Uterus (tissue), 2 donors: ENCODE results near the gene AK1.

Experiments
- POLR2A ChIP-seq, 2 donors: fragments of 450-650 bp; IDR thresholded peaks; one replicate each; pipeline ENCODE4 v1.6.1; 2016; ENCODE audit warnings: antibody characterized with exemption in 2 of 2, mild to moderate bottlenecking in 1 of 2, moderate library complexity in 1 of 2
- TF ChIP-seq, protein P1 (sequence below), 4 experiments: fragments of 200-600 bp in 2 of 4; fragments of 450-650 bp in 2 of 4; sonication (generic) in 2 of 4; IDR thresholded peaks; one replicate each; pipeline ENCODE4 v1.5.1; 2016 to 2019; ENCODE audit warnings: antibody characterized with exemption in 4 of 4, mild to moderate bottlenecking in 2 of 4, moderate library complexity in 1 of 4

DNA sequence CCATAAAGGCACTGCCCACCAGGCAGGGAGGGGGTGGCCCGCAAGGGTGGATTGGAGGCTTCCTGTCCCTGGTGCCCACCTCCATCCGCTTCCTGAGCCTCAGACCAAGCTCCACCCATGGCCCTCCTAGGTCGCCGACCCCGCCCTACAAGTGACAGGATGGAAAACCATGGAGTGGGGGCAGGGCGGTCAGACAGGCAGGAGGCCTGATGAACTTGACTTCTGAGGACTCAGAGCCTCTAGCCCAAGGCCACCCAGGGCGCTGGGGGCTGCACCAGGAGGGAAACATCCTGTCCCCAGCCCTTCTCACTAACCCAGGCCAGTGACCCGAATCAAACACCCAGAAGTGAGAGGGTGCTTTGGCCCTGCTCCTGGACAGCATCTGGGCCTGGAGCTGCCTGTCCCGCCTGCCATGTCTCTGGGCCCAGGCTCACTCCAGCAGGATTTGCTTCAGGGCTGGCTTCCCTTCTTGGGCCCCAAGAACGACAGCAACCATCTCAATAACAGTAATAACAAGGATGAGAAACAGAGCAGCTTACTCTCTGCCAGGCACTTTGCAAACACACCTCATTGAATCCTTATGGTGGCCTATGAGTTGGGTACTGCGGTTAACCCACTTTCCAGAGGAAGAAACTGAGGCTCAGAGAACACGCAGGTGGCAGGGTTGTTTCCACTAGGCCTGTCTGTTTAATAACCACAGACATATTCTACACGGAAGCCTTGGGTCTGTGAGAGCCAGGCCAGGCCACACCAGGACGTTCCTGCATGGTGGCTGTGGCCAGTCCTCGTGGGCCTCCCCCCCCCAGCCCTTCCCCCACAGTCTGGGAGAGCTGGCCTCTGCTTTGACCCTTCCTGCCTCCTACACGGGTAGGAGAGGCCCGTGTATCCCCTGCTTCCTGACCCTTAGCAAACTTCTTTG is 26.3 kb upstream of the AK1 start:
- TF ChIP-seq, protein P1, sequence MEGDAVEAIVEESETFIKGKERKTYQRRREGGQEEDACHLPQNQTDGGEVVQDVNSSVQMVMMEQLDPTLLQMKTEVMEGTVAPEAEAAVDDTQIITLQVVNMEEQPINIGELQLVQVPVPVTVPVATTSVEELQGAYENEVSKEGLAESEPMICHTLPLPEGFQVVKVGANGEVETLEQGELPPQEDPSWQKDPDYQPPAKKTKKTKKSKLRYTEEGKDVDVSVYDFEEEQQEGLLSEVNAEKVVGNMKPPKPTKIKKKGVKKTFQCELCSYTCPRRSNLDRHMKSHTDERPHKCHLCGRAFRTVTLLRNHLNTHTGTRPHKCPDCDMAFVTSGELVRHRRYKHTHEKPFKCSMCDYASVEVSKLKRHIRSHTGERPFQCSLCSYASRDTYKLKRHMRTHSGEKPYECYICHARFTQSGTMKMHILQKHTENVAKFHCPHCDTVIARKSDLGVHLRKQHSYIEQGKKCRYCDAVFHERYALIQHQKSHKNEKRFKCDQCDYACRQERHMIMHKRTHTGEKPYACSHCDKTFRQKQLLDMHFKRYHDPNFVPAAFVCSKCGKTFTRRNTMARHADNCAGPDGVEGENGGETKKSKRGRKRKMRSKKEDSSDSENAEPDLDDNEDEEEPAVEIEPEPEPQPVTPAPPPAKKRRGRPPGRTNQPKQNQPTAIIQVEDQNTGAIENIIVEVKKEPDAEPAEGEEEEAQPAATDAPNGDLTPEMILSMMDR (IDR thresholded peaks at IDR 0.05) = no peak
- no peak for TF ChIP-seq POLR2A (IDR thresholded peaks at IDR 0.05)
